GM23338 (cell line): ENCODE results near the gene CCDC170. TPM values are rescaled to one million over a fixed set of nuclear protein-coding genes. Genes with fewer than 3 reads are reported as not detected.

Experiments used
- ATAC-seq: fragments of 200-7000 bp; cut with Tn5 transposase; 3 replicates; pipeline ENCODE4 v1.9.1; 2020
- DNase-seq: peaks from one replicate; pipeline ENCODE4 v3.0.0-alpha.2; 2015; ENCODE audit warnings: low spot score
- H2AFZ ChIP-seq: fragments of 200-600 bp; sonication (generic); 2 replicates; pipeline ENCODE4 v1.8.0; 2016; ENCODE audit warnings: antibody characterized with exemption, mild to moderate bottlenecking, moderate library complexity
- H3F3A ChIP-seq: fragments of 200-600 bp; sonication (generic); replicated peaks from 2 replicates; pipeline ENCODE4 v1.8.0; 2017; ENCODE audit warnings: antibody characterized with exemption, mixed run types, low read depth
- H3K27ac ChIP-seq: fragments of 200-600 bp; sonication (generic); 2 replicates; pipeline ENCODE4 v1.6.1; 2016; ENCODE audit warnings: low read depth
- H3K27me3 ChIP-seq: fragments of 200-600 bp; sonication (generic); 2 replicates; pipeline ENCODE4 v1.8.0; 2016; ENCODE audit warnings: mild to moderate bottlenecking, mixed run types, moderate library complexity; ENCODE audit not compliant: insufficient read depth
- H3K36me3 ChIP-seq: fragments of 200-600 bp; sonication (generic); 2 replicates; pipeline ENCODE4 v1.8.0; 2016; ENCODE audit warnings: mild to moderate bottlenecking; ENCODE audit not compliant: insufficient read depth
- H3K4me1 ChIP-seq: fragments of 200-600 bp; sonication (generic); 2 replicates; pipeline ENCODE4 v1.8.0; 2016; ENCODE audit warnings: mild to moderate bottlenecking, moderate library complexity; ENCODE audit not compliant: insufficient read depth
- H3K4me2 ChIP-seq: fragments of 200-600 bp; sonication (generic); 2 replicates; pipeline ENCODE4 v1.7.1; 2017; ENCODE audit warnings: mixed run types
- H3K4me3 ChIP-seq: fragments of 200-600 bp; sonication (generic); 2 replicates; pipeline ENCODE4 v1.6.1; 2016; ENCODE audit warnings: mixed run types
- H3K79me2 ChIP-seq: fragments of 200-600 bp; sonication (generic); replicated peaks from 2 replicates; pipeline ENCODE4 v1.8.0; 2017; ENCODE audit warnings: mild to moderate bottlenecking; ENCODE audit not compliant: insufficient read depth
- H3K9me2 ChIP-seq: fragments of 200-600 bp; sonication (generic); 2 replicates; pipeline ENCODE4 v1.8.0; 2017; ENCODE audit not compliant: insufficient read depth
- H4K20me1 ChIP-seq: fragments of 200-600 bp; sonication (generic); replicated peaks from 2 replicates; pipeline ENCODE4 v1.8.0; 2017; ENCODE audit warnings: mild to moderate bottlenecking; ENCODE audit not compliant: insufficient read depth
- H3K27ac Mint-ChIP-seq: 2 replicates; pipeline ENCODE4 v1.8.0; 2020; ENCODE audit warnings: inconsistent platforms, mild to moderate bottlenecking, moderate library complexity, mixed read lengths
- H3K27me3 Mint-ChIP-seq: 3 replicates; pipeline ENCODE4 v1.8.0; 2022; ENCODE audit warnings: low read depth, mild to moderate bottlenecking, moderate library complexity, mixed read lengths, inconsistent platforms; ENCODE audit not compliant: insufficient read depth, poor library complexity
- H3K36me3 Mint-ChIP-seq: 3 replicates; pipeline ENCODE4 v1.8.0; 2021; ENCODE audit warnings: low read depth, mild to moderate bottlenecking, inconsistent platforms, moderate library complexity, mixed read lengths
- H3K4me1 Mint-ChIP-seq: 3 replicates; pipeline ENCODE4 v1.8.0; 2020; ENCODE audit warnings: mild to moderate bottlenecking, inconsistent platforms, mixed read lengths
- H3K4me3 Mint-ChIP-seq: 3 replicates; pipeline ENCODE4 v1.8.0; 2021; ENCODE audit warnings: moderate library complexity, mild to moderate bottlenecking, inconsistent platforms, mixed read lengths
- H3K9me3 Mint-ChIP-seq: 3 replicates; pipeline ENCODE4 v1.8.0; 2020; ENCODE audit warnings: moderate library complexity, mild to moderate bottlenecking, inconsistent platforms, mixed read lengths
- EZH2phosphoT487 ChIP-seq: fragments of 200-600 bp; sonication (generic); IDR thresholded peaks from one replicate; pipeline ENCODE4 v1.8.1; 2018; ENCODE audit warnings: antibody characterized with exemption; ENCODE audit not compliant: unreplicated experiment
- NANOG ChIP-seq: IDR thresholded peaks from 2 replicates; pipeline ENCODE4 v1.6.1; 2016; ENCODE audit warnings: antibody characterized with exemption, borderline replicate concordance
- POLR2AphosphoS5 ChIP-seq: IDR thresholded peaks from 2 replicates; pipeline ENCODE4 v1.6.1; 2016; ENCODE audit warnings: antibody characterized with exemption, low read depth
- STAT1 ChIP-seq: IDR thresholded peaks from one replicate; pipeline ENCODE4 v1.6.1; 2016; ENCODE audit warnings: antibody characterized with exemption; ENCODE audit not compliant: unreplicated experiment
- ZNF462 ChIP-seq: fragments of 250-450 bp; sonication (Bioruptor Pico); IDR thresholded peaks from 2 replicates; pipeline ENCODE4 v1.5.0; 2020; ENCODE audit warnings: mild to moderate bottlenecking, moderate library complexity
- polyA plus RNA-seq: library from polyadenylated mRNA; unstranded; fragments of >200 nt; fragmentation: Nextera tagmentation; extraction: Ambion mirVana; gene quantifications from 2 replicates; pipeline ENCODE4 v1.2.1, GENCODE V29; 2016
- total RNA-seq: library from RNA; depleted of rRNA; stranded (reverse); fragments of >200 nt; shearing (Covaris generic); gene quantifications from 2 replicates; pipeline ENCODE4 v1.2.3, GENCODE V29; 2014
- TF ChIP-seq, protein P1 (sequence below): IDR thresholded peaks from one replicate; pipeline ENCODE4 v1.6.1; 2018; ENCODE audit warnings: antibody characterized with exemption; ENCODE audit not compliant: unreplicated experiment

CCDC170 gene
- total and polyA plus RNA-seq, 2 experiments from 2014 or later = 0.18 TPM; not detected in 1

DNA sequence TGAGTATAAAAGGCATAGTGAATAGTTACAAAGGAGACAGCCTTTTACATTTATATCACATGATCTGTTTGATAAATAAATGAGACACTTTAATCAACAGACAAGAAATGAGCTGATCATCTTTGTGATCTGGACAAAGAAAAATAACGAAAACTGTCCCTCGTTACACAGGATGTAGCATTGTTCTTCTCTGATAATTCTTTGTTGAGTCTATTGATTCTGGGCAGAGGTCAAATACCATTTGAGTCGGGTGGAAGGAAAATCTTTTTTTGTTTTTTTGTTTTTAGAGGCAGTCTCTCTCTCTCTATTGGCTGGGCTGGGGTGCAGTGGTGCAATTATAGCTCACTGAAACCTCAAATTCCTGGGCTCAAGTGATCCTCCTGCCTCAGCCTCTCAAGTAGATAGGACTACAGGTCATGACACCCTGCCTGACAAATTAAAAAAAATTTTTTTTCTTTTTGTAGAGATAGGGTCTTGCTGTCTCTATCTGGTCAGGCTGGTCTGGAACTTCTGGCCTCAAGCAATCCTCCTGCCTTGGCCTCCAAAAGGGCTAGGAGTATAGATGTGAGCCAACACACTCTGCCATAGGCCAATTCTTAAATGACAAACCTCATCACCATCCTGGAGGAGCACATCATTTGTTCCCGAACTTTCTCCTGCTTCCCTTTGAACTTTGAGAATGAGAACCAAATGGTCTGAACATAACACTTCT is 41.8 kb downstream of the CCDC170 start (continued):
- TF ChIP-seq, protein P1, sequence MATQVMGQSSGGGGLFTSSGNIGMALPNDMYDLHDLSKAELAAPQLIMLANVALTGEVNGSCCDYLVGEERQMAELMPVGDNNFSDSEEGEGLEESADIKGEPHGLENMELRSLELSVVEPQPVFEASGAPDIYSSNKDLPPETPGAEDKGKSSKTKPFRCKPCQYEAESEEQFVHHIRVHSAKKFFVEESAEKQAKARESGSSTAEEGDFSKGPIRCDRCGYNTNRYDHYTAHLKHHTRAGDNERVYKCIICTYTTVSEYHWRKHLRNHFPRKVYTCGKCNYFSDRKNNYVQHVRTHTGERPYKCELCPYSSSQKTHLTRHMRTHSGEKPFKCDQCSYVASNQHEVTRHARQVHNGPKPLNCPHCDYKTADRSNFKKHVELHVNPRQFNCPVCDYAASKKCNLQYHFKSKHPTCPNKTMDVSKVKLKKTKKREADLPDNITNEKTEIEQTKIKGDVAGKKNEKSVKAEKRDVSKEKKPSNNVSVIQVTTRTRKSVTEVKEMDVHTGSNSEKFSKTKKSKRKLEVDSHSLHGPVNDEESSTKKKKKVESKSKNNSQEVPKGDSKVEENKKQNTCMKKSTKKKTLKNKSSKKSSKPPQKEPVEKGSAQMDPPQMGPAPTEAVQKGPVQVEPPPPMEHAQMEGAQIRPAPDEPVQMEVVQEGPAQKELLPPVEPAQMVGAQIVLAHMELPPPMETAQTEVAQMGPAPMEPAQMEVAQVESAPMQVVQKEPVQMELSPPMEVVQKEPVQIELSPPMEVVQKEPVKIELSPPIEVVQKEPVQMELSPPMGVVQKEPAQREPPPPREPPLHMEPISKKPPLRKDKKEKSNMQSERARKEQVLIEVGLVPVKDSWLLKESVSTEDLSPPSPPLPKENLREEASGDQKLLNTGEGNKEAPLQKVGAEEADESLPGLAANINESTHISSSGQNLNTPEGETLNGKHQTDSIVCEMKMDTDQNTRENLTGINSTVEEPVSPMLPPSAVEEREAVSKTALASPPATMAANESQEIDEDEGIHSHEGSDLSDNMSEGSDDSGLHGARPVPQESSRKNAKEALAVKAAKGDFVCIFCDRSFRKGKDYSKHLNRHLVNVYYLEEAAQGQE = no peak
- TF ChIP-seq STAT1 = no peak
- TF ChIP-seq EZH2phosphoT487 = no peak
- TF ChIP-seq NANOG = no peak
- no peak for TF ChIP-seq POLR2AphosphoS5

- DNase-seq = no peak
- no peak overlapping the region for H3K27ac Mint-ChIP-seq
- Histone ChIP-seq H3K4me3 (no peak overlapping the region), H3K27me3 (no peaks in the 10 kb centered on the region), H2AFZ (peak overlapping the region; percentile 59; the same call in 1 of the 2 replicates), H3F3A (no peaks in the 10 kb centered on the region), H3K36me3 (no peaks in the 10 kb centered on the region), H3K79me2 (no peaks in the 10 kb centered on the region), H3K4me1 (no peaks in the 10 kb centered on the region), H4K20me1 (no peaks in the 10 kb centered on the region), H3K4me2 (no peak overlapping the region), H3K9me2 (no peaks in the 10 kb centered on the region), H3K27ac (no peak overlapping the region)
- peaks cover 2% of the 10 kb centered on the region for H3K27me3 Mint-ChIP-seq
- peaks cover 31% of the 10 kb centered on the region for H3K9me3 Mint-ChIP-seq
- no peak overlapping the region for H3K4me3 Mint-ChIP-seq
- peaks cover 11% of the 10 kb centered on the region; the same call in 2 of the 3 replicates for H3K36me3 Mint-ChIP-seq
- H3K4me1 Mint-ChIP-seq = no peaks in the 10 kb centered on the region
- ATAC-seq = no peak
- TF ChIP-seq ZNF462 (CRISPR knock-in tag) = no peak
Measured at GRCh38 chr6:151536188-151536479, 42.3 kb downstream of the CCDC170 start.
